GM08714 (cell line): ENCODE results near the gene AKT1S1.

Source experiments
- H3K4me3 ChIP-seq: fragments of 200-500 bp; sonication (Bioruptor generic); 2 replicates; pipeline ENCODE4 v1.5.1; 2014; ENCODE audit warnings: mild to moderate bottlenecking, low read length, inconsistent platforms
- ZNF274 ChIP-seq: IDR thresholded peaks from 2 replicates; pipeline ENCODE4 v1.6.1; 2012; ENCODE audit warnings: mild to moderate bottlenecking, low read depth, low read length

The AKT1S1 gene

DNA sequence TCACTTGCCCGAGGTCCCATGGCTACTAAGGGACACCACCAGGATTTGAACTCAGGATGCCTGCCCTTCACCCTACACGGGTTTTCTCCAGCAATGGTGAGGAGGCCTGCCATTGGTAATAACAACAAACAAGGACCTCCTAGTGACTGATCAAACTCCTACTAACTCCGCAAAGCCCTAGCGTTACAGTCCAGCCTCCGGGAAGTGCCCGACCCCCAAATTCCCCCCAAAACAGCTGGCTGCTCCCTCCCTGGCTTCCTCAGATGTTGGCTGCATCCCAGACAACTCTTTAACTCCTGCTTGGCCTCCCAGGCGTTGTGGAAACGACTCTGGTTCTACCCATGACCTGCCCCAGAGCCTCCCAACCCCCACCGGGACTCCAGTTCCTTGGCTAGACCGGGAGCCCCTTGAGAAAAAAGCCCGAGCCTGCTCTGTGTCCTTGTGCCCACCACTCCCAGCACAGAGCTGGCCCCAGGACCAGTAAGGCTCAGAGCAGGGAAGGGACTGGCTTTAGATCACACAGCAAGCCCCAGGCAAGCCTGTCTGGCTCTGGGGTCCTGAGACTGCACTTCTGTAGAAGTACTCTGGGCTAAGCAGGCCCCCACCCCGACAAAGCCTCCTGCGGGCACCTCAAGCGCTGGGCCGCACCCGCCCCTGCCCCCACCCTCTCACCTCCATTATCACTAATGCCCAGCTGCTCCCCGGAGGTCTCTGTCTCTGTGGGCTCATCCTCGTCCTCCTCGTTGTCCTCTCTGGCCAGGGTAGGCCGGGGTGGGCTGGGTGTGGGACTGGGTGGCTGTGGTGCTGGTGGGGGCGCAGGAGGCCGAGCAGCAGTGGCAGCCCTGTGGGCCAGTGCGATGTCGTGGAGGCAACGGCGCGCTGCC is 4.7 kb downstream of the AKT1S1 start:
- no peak for TF ChIP-seq ZNF274
- H3K4me3 ChIP-seq = no peak overlapping the region

DNA sequence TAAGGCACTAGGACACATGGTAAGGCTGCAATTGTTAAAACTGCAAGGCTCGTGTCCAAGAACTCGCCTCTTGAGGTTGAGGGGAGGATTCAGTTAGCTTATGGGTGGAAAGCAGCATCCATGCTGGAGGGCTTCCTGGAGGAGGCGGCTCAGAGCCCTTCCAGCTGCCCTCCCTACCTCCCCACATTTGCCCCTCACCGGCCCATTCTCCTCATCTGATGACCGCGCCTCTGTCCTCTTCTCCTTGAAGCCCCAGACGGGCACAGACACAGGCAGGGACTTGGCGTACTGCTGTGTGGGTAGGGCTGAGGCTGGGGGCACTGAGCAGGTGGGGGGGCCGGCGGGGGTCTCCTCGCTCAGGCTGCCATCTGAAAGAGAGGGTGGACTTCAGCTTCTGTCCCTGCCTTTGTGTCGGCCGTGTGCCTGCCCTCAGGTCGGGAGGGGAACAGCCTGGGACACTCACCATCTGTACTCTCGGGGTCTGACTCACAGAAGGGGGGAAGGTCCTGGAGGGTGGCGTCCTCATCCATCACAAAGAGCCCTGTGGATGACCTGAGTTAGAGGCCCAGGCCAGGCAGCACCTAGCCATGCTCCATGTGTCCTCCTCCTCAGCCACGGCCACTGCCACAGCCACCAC is 5.7 kb downstream of the AKT1S1 start:
- H3K4me3 ChIP-seq = no peak overlapping the region
- no peak for TF ChIP-seq ZNF274

DNA sequence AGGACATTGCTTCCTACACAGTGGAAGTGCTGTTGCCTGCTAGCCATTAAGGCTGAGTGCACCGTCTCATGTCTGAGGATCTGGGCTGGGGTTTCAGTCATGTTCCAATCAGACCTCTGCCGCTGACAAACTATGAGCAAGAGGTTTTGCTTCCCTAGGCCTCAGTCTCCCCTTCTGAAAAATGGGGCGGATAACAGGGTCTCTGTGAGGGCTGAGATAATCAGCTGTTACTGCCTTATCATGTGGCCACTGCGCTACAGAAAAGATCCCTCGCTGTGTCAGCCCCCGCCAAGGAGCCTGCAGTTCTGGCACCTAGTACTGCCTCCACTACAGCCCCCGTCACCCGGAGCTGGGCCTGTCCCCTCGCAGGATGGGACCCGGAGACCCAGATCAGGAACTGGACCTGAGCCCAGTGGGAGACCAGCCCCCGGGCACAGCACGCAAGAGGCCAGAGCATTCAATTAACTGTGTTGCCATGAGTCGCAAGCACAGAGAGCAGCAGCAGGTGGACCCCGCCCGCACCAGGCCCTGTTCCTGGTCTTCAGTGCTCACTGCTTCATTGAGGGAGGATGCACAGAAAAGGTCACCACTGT is 6.8 kb downstream of the AKT1S1 start:
- no peak for TF ChIP-seq ZNF274

DNA sequence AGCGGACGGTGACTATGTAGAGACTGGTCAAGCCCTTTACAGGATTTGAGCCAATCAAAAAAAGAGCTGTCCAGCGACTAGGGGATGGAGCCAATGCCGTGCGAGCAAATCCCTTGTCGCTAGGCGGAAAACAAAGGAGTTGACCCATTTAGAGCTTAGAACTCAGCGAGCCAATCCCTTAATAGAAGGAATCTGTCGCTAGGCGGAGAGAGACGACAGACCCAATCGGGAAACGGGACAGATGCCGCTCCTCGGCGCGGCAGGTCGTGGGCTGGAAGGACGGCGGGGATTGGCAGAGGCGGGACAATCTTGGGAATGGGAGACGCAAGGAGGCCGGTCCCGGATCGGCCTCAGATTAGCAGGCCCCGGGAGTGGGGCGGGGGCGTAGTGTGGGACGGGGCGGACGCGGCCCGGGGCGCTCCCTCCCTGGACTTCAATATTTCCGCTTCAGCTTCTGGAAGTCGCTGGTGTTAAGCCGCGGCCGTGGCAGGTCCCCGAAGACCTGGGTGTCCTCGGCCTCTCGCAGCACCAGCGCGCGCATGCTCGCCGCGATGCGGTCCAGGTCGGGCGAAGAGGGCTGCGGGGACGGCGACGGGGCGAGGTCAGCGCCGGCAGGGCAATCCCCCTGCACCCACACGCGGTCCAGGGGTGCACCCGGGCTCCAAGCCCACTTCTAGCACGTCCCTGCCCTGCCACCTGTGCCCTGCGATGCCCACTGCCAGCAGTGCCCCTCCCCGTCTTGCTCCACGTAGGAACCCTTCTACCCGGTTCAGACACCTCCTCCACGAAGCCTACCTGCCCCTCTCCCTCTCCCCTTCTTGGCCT is 7.5 kb downstream of the AKT1S1 start:
- peak overlapping the region; percentile 44; the same call in 1 of the 2 replicates for H3K4me3 ChIP-seq
- TF ChIP-seq ZNF274 = no peak

More for the DNA sequence above, 6.8 kb downstream of the AKT1S1 start:
- peak overlapping the region; percentile 44; the same call in 1 of the 2 replicates for H3K4me3 ChIP-seq

DNA sequence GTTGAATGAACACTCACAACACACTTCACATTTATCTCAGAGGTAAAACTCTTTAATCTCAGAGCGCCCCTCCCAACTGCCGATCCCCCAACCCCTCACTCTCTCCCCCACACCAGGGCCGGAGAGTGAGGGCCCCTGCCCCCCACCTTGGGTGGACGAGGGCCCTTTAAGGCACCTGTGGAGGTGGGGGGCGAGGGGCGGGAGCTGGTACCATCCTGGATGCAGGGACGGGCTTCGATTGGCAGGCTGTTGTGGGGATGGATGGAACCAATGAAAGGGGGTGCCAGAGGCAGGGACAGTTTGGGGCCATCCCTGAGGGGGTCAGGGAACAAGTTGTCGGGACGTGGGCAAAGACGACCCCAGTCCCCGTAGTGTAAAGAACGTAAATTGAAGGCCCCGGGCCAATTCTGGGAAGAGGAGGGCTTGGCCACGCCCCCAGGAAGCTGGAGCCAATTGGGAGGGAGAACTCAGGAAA is 8.1 kb downstream of the AKT1S1 start:
- no peak for TF ChIP-seq ZNF274
- peak overlapping the region; percentile 36; the same call in 1 of the 2 replicates for H3K4me3 ChIP-seq

DNA sequence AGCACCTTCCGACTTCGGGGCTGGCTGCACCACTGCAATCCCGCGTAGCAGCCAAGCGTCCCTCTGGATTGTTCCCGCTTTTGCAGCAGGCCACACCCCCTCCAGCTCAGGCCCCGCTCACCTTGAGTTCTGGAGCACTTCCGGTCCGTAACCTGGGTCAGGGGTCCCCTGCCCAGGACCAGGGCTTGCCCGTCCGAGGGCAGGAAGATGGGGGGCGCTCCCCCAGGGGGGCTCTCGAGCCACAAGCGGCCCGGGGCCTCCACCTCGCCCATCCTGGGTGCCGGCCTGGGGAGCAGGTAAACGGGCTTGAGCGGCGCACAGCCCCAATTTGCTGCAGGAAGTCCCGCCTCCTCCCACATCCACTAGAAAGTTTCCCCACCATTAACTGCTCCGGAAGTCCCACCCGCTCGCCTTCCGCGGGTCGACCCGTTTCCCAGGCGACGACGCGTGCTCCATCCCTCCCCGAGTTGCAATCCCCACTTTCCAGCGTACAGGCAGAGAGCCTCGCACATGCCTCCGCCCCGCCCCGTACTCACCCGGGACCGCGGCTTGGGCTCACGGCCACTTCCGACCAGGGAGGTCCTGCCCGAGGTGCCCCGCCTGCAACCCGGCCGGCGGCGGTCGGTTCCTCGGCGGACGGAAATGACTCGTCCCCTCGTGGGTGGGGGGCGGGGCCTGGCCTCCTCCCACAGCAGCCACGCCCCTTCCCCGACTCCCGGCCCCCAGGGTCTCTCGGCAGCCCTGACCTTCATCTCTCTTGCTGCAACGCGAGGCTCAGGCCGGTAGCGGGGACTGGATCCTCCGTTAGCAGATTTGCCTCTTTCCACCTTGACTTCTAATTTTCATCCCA is 10.0 kb downstream of the AKT1S1 start, which contains the start of gene PNKP:
Gene PNKP (minus strand): TSS at position 644 of the 850 bp plus-strand sequence. CDS start 372 bp downstream, at position 272.
- no peak for TF ChIP-seq ZNF274
- H3K4me3 ChIP-seq = peak within 1 kb of the TSS; percentile 83

DNA sequence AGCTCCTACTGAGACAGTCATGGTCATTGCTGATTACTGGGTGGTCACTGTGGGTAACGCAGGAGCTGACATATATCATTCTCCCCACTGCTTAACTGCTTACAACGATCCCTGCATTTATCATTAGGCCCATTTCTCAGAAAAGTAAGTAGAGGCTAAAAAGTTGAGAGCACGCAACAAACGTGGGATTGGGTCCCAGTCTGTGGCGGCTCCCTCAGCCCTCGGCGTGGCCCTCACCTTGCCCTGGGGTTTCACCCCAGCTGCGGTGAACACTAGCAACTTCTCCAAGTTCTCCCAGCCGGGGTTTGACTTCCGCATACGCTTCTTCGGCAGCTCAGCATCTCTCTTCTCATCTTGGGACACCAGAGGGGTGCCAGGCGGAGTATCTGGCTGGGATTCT is 12.3 kb downstream of the AKT1S1 start:
- H3K4me3 ChIP-seq = no peak overlapping the region
- TF ChIP-seq ZNF274 = no peak

DNA sequence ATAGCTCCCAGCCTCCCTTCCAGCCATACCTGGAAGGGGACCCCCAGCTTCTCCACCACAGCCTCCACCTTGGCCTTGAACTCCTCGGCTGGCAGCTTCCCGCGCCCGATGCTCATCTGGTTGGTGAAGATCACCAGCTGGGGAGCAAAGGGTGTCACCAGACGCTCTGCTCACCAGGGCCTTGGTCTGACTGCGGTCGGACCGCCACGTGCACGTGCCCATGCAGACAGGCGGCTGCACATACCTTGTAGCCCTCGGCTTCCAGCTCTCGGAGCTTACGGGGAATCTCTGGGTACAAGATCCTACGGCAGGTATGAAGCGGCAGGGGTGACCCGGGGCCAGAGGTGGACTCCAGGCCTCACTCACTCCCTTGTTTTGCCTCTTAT is 13.2 kb downstream of the AKT1S1 start:
- H3K4me3 ChIP-seq = no peak overlapping the region
- TF ChIP-seq ZNF274 = no peak

DNA sequence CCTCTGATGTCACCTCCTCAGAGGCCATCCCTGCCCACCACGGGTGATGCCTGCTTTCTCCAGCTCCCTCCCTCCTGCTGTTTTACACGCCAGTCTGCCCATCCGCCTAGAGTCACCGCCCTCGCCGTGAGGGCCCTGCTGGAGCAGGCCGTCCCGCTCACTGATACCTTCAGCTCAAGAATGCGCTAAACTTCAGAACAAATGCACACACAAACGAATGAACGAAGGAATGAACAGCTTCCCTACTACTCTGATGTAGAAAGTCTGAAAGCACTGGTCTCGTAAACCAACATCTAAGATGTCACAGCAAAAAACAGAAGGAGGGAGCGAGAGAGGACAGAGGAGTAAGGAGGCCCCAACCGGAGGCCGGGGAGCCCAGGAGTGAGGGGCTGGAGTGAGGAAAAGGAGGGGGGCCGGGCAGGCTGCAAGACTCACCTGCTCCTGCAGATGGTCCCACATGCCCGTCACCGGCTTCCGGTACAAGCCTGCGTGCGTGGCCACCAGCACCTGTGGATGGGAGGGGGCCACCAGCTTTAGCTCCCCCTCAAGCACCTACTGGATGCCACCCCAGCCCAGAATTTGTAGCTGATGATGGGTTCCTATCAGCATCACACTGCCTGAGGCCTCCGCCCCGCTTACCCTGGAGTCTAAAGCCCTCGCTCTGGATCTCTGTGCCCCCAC is 13.8 kb downstream of the AKT1S1 start:
- TF ChIP-seq ZNF274 = no peak
- H3K4me3 ChIP-seq = no peak overlapping the region

DNA sequence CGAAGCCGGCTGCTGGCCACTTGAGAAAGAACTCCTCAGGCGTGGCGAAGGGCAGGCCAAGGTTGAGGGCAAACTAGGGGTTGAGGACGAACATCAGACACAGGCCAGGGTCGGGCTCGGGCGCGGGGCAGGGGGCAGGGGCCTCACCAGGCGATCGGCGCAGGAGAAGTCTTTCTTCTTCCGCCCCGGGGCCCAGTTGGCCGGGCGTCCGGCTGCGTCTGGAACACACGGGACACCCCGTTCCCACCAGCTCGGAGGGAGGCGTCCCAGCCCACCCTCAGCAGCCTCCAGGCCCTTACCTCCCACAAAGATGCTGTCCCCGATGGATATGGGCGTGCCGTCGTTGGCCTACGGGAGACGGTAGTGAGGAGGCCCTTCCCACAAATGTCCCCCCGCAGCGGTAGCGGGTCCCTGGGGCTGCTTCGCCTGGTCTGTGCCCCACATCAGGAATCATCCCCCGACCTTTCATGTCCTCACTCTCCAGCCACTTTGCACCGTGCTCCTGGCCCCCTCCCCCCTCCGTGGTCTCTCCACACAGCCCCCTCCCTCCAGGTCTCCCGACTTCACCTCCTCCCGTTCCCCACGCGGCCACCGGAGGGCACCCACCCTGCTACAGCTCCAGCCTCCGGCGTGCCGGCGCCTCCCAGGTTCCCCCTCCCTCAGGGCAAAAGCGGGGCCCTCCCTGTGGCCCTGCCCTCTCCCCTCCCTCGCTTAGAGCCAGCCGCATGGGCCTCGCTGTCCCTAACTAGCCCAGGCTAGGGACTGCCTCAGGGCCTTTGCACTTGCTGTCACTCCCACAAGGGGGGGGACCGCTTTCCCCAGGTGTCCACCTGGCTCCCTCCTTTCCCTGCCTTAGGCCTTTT is 14.5 kb downstream of the AKT1S1 start:
- TF ChIP-seq ZNF274 = no peak
- H3K4me3 ChIP-seq = no peak overlapping the region

DNA sequence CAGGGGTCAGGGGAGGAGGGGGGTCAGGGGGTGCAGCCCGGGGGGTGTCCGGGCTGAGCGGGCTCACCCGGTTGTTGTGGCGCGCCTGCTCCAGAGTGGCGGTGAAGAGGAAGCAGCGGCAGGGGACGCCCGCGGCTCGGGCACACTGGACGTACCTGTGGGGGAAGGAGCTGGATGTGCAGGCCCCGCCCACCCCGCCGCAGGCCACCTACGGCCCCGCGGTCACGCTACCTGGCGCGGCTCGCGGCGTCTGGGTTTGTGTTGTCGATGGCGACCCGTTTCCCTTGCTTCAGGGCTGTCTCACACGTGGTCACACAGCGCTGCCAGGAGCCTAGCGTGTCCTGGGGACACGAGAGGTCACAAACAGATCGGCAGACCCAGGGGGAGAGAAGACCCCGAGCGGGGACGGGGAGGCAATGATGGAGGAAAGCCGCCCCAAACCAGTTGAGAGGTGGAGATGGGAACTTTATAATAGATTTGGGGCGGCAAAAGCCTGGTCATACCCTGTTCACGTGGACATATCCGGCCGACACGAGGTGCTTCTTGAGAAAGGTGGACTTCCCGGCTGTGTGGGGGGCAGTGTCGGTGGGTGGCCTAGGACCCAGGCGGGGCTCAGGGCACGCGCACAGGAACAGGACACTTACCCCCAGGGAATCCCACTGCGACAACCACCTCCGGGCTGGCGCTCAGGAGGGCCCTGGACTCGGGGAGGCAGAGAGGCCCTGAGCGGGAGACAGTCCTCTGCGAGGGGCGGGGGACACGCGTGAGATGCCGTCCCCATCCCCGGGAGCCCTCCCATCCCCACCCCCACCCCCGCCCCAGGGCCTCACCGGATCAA is 15.4 kb downstream of the AKT1S1 start:
- no peak overlapping the region for H3K4me3 ChIP-seq
- no peak for TF ChIP-seq ZNF274
